GM19452 (cell line): Measurements from ENCODE around the gene BRPF3.
"Not testable (repeated sequence)": the region's sequence is repeated elsewhere in the genome, so short reads cannot be mapped to it uniquely, and the experiment has no call there.

Experiments
- ATAC-seq: cut with Tn5 transposase; IDR thresholded peaks from one replicate; pipeline ENCODE4 v1.9.1; 2021; ENCODE audit not compliant: unreplicated experiment

BRPF3 gene

GRCh38 chr6:36200154-36200891 lies 3.8 kb downstream of the BRPF3 start:
- no peak for ATAC-seq

- no peak for ATAC-seq
Observed at GRCh38 chr6:36200998-36201596, 4.6 kb downstream of the BRPF3 start.

GRCh38 chr6:36201612-36202011 lies 5.1 kb downstream of the BRPF3 start:
- no peak for ATAC-seq

GRCh38 chr6:36202101-36202500 lies 5.6 kb downstream of the BRPF3 start:
- ATAC-seq = no peak

GRCh38 chr6:36204068-36204753 lies 7.7 kb downstream of the BRPF3 start:
- ATAC-seq = no peak

GRCh38 chr6:36207155-36207554 lies 10.6 kb downstream of the BRPF3 start:
- no peak for ATAC-seq

- ATAC-seq = no peak
Observed at GRCh38 chr6:36209606-36210005, 13.1 kb downstream of the BRPF3 start.

- no peak for ATAC-seq
Observed at GRCh38 chr6:36210182-36210581, 13.6 kb downstream of the BRPF3 start.

GRCh38 chr6:36210886-36211595 lies 14.5 kb downstream of the BRPF3 start:
- no peak for ATAC-seq

GRCh38 chr6:36216559-36216958 lies 20.0 kb downstream of the BRPF3 start:
- ATAC-seq = no peak

- no peak for ATAC-seq
Observed at GRCh38 chr6:36217188-36217587, 20.6 kb downstream of the BRPF3 start.

- no peak for ATAC-seq
Observed at GRCh38 chr6:36217946-36218345, 21.4 kb downstream of the BRPF3 start.

GRCh38 chr6:36218516-36218915 lies 22.0 kb downstream of the BRPF3 start:
- ATAC-seq = not testable (repeated sequence)

GRCh38 chr6:36219081-36219480 lies 22.5 kb downstream of the BRPF3 start:
- ATAC-seq = no peak

GRCh38 chr6:36220226-36220625 lies 23.7 kb downstream of the BRPF3 start:
- no peak for ATAC-seq

- no peak for ATAC-seq
Observed at GRCh38 chr6:36221674-36222073, 25.1 kb downstream of the BRPF3 start.

GRCh38 chr6:36222924-36223323 lies 26.4 kb downstream of the BRPF3 start:
- no peak for ATAC-seq

- no peak for ATAC-seq
Observed at GRCh38 chr6:36223706-36224105, 27.2 kb downstream of the BRPF3 start.

GRCh38 chr6:36224918-36225461 lies 28.4 kb downstream of the BRPF3 start:
- ATAC-seq = no peak

- ATAC-seq = no peak
Observed at GRCh38 chr6:36226438-36227047, 30.0 kb downstream of the BRPF3 start.
